ENCODE data around the gene NPM1.

NPM1 gene

GRCh38 chr5:171428168-171428696 is 40.6 kb downstream of the NPM1 start:
- no peak for DNase-seq (ENCODE audit: low read depth)

- no peak for DNase-seq (ENCODE audit: low read depth)
Measured at GRCh38 chr5:171428809-171429542, 41.3 kb downstream of the NPM1 start.

DNA sequence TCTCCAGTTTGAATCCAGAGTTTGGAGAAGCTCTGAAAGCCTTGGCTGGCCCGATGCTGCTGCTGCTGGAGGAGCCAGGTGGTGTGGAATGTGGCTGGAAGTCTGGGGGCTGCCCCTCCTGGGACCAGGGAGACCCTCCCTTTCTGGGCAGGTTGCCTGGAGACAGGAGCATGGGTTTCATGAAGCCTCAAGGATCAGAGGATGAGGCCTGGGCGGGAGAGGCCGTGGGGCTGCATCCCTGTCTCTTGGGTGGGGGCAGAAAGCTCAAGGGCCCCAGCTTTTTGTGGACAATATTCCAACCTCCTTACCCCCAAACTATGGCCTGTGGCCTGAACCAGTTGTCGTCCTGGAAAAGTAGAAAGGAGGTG is 41.9 kb downstream of the NPM1 start:
- DNase-seq (ENCODE audit: low read depth), result no peak

- no peak for DNase-seq (ENCODE audit: low read depth)
Measured at GRCh38 chr5:171431251-171431777, 43.7 kb downstream of the NPM1 start.

- DNase-seq (ENCODE audit: low read depth), result no peak
Measured at GRCh38 chr5:171432076-171432475, 44.4 kb downstream of the NPM1 start.

DNA sequence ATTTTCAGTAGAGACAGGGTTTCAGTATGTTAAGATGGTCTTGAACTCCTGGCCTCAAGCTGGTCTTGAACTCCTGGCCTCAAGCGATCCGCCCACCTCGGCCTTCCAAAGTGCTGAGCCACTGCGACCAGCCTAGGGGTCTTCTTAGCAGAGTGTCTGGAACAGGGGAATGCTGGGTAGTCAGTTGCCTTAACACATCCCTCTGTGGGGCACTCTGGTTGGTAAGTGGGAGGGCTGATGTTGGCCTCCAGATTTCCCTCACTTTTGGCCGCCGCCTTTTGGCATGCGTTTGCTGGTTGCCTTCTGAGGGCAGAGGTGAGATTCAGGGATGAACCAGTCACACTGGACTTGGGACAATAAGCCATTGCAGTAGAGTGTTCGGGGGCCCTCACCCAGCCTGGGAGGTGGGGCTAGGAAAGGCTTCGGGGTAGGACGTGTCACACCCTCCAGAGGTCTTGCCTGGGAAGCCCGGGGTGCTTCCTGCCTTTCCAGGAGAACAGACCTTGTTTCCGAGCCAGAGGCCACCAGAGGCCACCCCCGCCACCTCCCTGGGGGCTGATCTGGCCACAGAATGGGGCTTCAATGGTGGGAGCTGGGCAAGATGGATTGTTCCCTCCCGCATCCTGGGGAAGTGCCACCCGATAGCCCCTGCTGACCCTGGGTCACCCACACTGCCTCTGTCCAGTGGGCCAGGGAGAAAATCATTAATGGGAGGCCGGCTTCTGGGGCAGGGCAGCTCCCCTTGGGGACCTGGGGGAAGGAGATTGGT is 45.1 kb downstream of the NPM1 start:
- DNase-seq (ENCODE audit: low read depth), result no peak

DNA sequence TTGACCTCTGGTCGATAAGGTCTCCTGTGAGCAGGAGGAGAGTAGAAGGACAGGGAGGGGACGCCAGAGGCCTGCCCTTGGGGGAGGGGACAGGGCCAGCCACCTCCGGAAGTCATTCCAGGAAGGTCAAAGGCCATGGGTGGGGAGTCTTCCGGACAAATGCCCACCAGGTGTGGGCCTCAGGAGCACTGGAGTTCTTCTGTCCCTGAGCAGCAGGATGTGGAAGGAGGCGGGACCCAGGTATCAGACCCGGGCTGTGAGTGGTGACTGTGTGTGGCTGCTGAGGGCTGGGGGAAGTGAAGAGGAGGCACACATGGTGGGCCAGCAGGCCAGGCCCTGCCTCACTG is 45.7 kb downstream of the NPM1 start:
- DNase-seq (ENCODE audit: low read depth), result no peak

DNA sequence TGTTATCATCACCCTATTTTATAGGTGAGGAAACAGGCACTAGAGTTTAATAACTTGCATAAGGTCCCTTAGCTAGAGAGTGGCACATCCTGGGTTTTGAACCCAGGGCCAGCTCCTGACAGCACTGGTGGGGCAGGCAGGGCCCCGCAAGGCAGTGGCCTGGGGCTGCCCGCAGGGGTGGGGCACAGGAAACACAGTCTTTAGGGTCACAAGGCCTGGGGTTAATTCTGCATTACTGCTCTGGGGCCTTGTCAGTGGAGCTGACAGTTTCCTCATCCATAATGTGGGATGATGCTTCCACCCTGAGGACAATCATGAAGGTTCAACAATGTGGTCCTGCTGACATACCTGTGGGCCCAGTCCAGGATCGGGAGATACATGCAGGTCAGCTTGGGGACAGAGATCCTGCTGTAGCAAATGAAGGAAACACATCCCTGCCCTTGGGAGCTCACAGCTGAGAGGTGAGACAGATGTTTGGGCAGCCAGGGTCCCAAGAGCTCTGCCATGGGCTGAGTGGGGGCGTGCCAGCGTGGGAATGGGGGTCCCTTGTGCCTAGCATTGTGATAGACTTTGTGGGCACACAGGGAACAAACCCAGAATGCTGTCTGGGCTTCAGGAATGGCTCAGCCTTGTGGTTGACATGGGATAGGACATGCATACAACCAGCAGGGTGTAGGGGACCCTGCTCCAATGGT is 46.5 kb downstream of the NPM1 start:
- no peak for DNase-seq (ENCODE audit: low read depth)

DNA sequence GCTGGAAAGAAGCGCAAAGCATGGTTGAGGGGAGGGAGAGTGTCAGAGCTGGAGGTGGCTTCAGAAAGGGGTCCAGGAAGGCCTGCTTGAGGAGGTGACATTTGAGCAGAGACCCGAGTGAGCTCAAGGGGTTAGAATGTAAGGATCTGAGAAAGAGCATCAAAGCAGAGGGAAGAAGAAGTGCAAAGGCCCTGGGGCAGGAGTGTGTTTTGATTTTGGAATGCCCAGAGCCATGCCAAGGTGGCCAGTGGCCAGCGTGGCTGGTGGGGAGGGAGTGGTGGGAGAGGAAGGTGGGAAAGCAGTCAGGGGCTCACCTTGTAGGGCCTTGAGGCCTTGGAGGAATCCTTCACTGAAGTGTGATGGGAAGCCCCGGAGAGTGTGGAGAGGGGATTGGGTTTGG is 47.2 kb downstream of the NPM1 start:
- no peak for DNase-seq (ENCODE audit: low read depth)

- DNase-seq (ENCODE audit: low read depth), result no peak
Measured at GRCh38 chr5:171435908-171436307, 48.3 kb downstream of the NPM1 start.

- no peak for DNase-seq (ENCODE audit: low read depth)
Measured at GRCh38 chr5:171436804-171437285, 49.2 kb downstream of the NPM1 start.

GRCh38 chr5:171437286-171437821 is 49.7 kb downstream of the NPM1 start:
- no peak for DNase-seq (ENCODE audit: low read depth)

DNA sequence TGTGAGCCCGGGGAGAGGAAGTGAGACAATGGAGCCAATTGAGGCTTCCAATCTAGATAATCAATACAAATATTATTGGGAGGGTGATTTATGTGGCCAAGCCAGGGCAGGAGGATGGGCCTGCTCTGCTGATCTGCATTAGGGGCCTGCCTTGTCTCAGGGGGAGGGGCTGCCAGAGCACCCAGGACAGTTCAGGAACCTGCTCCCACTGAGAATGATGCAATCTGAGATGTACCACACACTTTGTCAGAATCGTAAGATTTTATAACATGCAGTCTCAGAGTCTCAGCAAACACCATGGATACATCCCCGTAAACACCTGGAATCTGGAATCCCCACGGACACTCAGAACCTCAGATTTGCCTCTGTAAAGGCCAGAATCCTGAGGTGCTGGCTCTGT is 51.1 kb downstream of the NPM1 start:
- no peak for DNase-seq (ENCODE audit: low read depth)

DNA sequence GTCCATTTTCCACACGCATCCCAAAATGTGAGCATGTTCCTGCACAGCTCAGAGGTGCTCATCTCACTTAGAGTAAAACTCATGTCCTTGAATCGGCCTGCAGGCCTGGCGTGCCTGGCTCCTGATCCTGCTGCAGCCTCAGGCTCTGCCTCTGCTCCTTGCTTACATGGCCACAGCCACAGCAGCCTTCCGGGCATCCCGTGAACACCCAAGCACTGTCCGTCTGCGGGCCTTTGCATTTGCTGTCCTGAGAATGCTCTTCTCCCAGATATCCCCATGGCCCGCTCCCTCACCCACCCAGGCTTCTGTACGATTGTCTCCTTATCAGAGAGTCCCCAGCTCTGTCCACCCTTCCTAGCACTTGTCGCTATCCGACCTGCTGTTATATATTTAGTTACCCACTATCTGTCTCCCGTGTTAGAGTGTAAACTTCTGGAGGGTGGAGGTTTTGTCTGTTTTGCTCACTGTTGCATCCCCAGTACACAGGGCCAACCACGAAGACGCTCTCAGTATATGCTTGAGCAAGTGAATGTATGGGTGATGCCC is 53.7 kb downstream of the NPM1 start:
- DNase-seq (ENCODE audit: low read depth), result no peak

DNA sequence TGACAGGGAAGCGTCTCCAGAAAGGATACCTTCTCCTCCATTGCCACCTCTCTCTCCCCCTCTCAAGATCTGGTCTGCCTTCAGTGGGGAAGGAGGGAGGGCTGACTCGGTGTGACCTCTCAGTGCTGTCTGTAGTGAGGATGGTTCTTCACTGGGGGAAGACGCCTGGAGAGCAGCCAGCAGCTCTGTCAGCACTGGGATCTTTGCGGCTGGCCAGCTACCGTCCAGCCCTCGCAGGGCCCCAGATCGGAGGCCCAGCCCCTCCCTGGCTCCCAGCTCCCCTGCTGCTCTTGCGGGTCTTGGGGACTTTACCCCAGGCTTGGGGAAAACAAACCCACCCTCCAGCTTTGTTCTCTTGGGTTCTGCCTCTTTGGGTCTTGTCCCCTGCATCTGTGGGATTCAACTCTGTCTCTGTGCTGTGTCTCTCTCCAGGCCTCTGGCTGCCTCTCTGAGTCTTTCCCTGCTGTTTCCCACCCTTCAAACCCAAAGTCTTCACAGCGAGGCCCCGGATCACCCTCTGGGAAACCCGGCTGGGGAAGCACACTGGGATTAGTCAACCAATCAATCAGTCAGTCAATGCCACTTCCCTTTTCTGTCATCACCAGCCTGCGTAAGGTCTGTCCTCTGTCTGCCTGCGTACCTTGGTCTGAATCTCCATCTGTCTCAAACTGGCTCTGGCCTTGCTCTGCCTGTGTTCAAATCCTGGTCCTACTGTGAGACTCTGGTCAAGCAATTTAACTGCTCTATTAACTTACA is 54.8 kb downstream of the NPM1 start:
- DNase-seq (ENCODE audit: low read depth), result no peak

DNA sequence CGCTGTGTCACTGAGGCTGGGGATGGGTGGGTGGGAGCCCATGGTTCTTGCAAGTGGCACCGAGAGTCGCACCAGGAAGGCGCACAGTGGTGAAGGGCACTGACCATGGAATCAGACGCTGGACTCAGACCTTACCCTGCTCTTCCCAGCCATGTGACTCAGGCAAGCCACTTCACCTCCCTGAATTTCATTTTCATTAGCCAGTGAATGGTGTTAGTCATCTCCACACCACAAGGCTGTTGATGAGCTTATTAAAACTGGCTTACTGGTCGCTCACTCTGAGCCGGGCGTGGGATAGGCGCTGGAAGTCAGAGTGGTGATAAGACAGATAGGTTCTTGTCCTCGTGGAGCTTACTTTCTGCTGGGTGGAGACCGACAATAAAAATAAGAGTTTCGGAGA is 56.9 kb downstream of the NPM1 start:
- no peak for DNase-seq (ENCODE audit: low read depth)

DNA sequence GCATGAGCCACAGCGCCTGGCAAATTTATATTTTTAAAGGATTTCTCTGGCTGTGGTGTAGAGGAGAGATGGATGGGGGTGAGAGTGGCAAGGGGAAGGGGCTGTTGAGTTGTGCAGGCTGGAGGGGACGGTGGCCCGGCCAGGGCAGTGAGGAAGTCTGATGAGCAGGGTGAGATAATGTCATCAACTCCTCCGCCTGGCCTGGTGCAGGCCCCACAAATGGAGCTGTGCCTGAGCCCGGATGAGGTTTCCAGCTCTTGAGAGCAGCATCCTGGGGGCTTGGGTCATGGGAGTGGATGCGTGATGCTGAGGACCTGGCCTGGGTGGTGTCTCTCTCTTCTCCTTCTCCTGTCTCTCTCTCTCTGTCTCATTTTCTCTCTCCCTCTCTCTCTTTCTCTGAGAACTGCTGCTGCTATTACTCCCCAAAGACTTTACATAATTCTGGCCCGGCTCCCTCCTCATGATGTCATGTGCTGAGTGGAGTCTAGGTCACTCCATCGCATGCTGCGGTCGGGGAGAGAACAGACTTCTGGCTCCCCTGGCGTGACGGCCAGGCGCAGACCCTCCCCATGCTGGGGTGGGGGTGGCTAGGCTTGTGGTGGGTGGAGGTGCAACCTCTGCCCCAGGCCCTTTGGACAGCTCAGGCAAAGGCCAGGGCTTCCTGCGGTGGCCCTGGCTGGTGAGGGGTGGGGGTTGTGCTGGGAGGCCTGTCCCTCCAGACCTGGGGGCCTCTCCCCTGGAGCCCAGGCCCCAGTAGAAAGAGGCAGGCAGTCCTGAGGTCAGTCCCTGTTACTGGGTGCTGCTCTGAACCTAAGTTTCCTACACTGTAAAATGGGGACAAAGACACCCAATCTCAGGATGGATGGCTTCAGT is 58.2 kb downstream of the NPM1 start:
- no peak for DNase-seq (ENCODE audit: low read depth)

DNA sequence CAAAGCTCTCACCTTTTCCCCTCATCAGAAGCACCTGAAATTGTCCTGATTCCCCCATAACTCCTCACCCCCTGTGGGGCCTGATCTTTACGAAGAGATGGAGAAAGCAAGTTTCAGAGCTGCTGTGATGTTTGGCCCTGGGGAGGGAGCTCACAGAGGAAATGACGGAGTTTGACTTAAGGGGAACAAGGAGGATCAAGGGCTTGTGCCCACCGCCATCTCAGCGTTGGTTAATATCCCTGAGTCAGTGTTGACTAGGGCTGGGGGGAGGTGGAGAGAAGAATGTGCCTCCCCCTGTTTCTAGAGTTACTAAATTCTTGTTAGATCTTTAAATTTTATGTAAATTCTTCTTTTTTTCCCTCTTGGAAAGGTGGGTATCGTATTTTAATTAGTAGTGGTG is 59.6 kb downstream of the NPM1 start:
- no peak for DNase-seq (ENCODE audit: low read depth)

- no peak for DNase-seq (ENCODE audit: low read depth)
Measured at GRCh38 chr5:171449426-171449825, 61.8 kb downstream of the NPM1 start.
